ENCODE results near the gene PTPRN2. TPM values are rescaled to one million over a fixed set of nuclear protein-coding genes. Genes with fewer than 3 reads are reported as not detected.
A peak's percentile ranks its signal among the peaks of the same experiment; 100 is the strongest.

PTPRN2 gene
- total and polyA plus RNA-seq, 4 donors: 18.1 to 69.9 (median 50.4) TPM

DNA sequence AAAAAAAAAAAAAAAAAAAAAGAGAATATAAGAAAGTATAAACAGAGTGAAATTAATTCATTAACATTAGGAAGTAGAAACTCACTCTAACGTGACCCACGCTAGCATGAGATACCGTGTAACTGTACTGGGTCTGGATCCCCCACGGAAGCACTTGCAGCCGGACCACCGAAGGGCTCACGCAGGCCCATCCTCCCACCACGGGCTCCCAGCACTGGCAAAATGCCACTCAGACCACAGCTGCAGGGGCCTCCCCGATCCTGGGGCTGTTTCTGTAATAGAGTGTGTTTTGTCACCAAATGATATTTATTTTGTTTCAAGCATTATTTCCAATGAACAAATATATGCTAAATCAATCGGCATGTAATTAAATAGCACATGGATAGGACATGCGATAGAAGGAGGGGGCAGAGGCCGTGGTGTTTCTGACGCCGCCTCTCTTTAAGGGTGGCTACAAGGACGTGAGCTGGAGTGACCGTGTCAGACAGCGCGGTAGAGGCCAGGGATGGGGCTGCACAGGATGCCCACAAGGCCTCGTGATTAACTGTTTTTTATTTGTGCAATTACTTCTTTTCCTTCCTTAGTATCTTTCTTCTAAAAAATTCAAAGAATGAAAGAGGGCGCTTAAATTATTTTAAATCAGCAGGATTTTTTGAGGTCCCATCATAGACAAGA is 568.5 kb downstream of the PTPRN2 start:
- Histone ChIP-seq H3K27me3 (ENCODE audit: control insufficient read depth, insufficient read depth, low read length) (no peaks in the 10 kb centered on the region), H3K36me3 (ENCODE audit: control insufficient read depth, insufficient read depth, low read length) (peaks cover 6% of the 10 kb centered on the region), H3K27ac (ENCODE audit: low read depth, low read length) (no peak overlapping the region), H3K4me1 (ENCODE audit: control insufficient read depth, insufficient read depth, low read length) (peaks cover 50% of the 10 kb centered on the region), H3K9me3 (ENCODE audit: control insufficient read depth, insufficient read depth, low read length) (no peaks in the 10 kb centered on the region), H3K4me3 (ENCODE audit: low read depth, low read length) (no peak overlapping the region)
- DNase-seq (ENCODE audit: low read depth in 4 of 6, low spot score in 6 of 6): peak in 1 of 6 donors; percentile 60
- 64% methylated on average over 9 of the region's 20 CpGs for WGBS (ENCODE audit: insufficient coverage)

DNA sequence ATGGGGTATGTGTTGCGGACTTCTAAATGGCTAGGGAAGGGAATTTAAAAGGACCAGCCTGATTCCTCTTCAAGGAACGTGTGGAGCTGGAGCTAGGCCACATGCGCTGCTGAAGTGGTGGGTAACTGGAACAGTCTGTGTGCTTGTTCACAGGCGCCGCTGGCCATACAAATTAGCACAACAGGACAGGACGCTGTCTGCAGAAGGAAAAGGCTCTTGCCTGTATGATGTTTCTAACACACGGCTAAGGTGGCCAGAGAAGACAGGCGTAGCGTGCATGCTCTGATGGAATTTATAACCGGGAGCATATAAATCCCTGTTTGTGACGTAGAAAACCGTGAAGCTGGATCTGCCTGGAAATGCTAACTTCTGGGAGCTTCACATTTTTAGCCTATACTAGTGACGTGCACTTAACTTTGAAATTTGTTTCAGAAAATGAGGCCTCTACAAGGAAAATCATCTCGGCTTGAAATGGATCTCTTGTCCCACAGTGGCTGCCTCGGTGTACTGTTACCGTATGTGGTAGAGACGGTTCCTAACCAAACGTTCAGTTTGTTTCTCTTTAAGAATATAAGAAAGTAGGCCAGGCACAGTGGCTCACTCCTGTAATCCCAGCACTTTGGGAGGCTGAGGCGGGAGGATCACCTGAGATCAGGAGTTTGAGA is 569.4 kb downstream of the PTPRN2 start:
- Histone ChIP-seq H3K9me3 (ENCODE audit: control insufficient read depth, insufficient read depth, low read length) (no peaks in the 10 kb centered on the region), H3K27ac (ENCODE audit: low read depth, low read length) (peak overlapping the region; percentile 2), H3K4me1 (ENCODE audit: control insufficient read depth, insufficient read depth, low read length) (peaks cover 50% of the 10 kb centered on the region), H3K4me3 (ENCODE audit: low read depth, low read length) (no peak overlapping the region), H3K36me3 (ENCODE audit: control insufficient read depth, insufficient read depth, low read length) (peaks cover 6% of the 10 kb centered on the region), H3K27me3 (ENCODE audit: control insufficient read depth, insufficient read depth, low read length) (no peaks in the 10 kb centered on the region)
- peak in 4 of 6 donors; percentile 49 to 84 (median 66) for DNase-seq (ENCODE audit: low read depth in 4 of 6, low spot score in 6 of 6)
- WGBS (ENCODE audit: insufficient coverage): 53% methylated on average over 18 of the region's 19 CpGs

DNA sequence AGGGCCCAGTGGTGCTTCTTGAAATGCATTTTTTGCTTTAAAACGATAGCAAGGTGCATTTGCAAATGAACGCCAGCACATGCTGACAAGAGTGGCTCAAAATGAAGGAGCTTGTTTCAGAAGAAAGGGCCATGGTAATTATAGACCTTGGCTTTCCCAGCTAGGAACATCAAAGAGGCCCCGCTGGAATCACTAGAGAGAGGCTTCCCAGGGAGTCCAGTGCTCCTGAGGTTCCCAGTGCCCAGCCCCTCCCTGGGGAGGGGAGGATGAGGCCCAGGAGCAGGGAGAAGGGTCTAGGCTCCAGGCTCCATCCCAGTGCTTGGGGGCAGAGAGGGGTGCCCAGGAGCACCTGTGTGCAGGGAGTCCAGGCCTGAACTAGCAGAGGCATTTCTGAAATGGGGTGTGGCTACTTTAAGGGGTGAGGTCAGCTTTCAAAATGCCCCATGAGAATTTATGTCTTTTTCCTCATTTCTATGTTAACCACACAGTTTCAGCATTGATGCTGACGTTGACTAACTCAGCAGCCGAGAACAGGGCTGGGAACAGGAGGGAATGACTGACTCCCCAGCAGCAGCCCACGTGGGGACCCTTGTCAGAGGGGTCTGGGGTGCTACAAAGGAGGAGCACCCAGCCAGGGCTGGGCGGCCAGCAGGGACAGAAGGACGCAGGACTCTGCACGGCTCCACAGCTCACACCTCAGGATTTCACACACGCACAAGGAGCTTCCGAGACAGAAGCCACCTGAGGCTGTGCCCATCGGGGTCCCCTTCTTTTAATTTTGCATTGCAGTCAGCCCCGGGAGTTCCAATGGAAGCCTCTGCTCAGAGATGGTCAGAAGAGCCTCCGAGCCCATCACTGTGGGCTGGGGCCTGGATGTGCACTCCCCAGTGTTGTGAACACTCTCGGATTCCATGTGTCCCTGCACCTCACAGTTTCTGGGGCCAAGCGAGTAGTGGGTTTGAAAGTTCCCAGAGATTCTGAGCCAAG is 570.2 kb downstream of the PTPRN2 start:
- peaks cover 6% of the 10 kb centered on the region for H3K36me3 ChIP-seq (ENCODE audit: control insufficient read depth, insufficient read depth, low read length)
- 35% methylated on average over 14 of the region's 16 CpGs for WGBS (ENCODE audit: insufficient coverage)
- no peak overlapping the region for H3K4me3 ChIP-seq (ENCODE audit: low read depth, low read length)

DNA sequence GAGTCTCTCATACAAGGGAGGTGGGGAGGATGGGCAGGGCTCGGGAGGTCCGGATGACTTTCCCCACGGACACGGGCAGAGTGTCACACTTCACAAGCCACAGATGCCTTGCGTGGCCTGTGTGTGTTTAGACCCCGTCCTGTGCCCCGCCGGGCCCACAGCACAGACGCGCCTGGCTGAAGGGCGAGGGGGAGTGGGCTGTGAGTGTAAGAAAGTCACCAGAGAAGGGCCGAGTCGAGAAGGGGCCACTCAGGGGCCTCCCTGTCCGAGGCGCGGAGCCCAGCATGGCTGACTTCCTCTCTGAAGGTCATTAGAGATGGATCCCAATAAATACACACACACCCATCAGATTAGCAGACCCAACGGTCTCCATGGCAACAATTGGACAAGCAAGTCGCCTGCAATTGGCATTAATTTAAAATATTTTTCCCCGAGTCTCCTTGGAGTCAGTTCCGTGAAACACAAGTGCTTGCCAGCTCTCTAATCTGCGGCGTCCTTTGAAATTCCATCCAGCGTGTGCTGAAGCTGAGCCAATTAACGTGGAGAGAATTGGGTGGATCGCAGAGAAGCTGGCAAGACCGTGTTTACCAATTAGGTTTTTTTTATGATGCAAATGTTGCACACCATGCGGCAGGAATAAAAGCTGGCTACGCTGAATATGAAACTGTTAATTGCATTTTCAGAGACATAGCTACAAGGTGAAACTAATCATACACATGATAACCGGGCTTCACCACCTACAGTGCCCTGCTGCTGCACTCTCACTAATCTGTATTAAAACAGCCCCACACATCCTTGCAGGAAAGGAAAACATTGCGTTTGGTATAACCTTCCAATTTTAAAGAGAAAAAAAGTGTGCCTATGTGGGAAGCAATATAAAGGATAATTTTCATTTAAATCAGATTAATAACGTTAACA is 571.2 kb downstream of the PTPRN2 start:
- Histone ChIP-seq H3K27me3 (ENCODE audit: control insufficient read depth, insufficient read depth, low read length) (no peaks in the 10 kb centered on the region), H3K9me3 (ENCODE audit: control insufficient read depth, insufficient read depth, low read length) (no peaks in the 10 kb centered on the region), H3K4me3 (ENCODE audit: low read depth, low read length) (no peak overlapping the region), H3K36me3 (ENCODE audit: control insufficient read depth, insufficient read depth, low read length) (peaks cover 6% of the 10 kb centered on the region), H3K27ac (ENCODE audit: low read depth, low read length) (peak overlapping the region; percentile 3), H3K4me1 (ENCODE audit: control insufficient read depth, insufficient read depth, low read length) (peaks cover 49% of the 10 kb centered on the region)
- peak; percentile 76 to 98 (median 80) for DNase-seq (ENCODE audit: low read depth in 4 of 6, low spot score in 6 of 6)
- WGBS (ENCODE audit: insufficient coverage): 8% methylated on average over 24 of the region's 31 CpGs

More for the DNA sequence above, 570.2 kb downstream of the PTPRN2 start:
- H3K9me3 ChIP-seq (ENCODE audit: control insufficient read depth, insufficient read depth, low read length): no peaks in the 10 kb centered on the region
- H3K4me1 ChIP-seq (ENCODE audit: control insufficient read depth, insufficient read depth, low read length): peaks cover 50% of the 10 kb centered on the region
- DNase-seq (ENCODE audit: low read depth in 4 of 6, low spot score in 6 of 6): peak in 1 of 6 donors; percentile 75
- peak overlapping the region; percentile 3 for H3K27ac ChIP-seq (ENCODE audit: low read depth, low read length)
- no peaks in the 10 kb centered on the region for H3K27me3 ChIP-seq (ENCODE audit: control insufficient read depth, insufficient read depth, low read length)

DNA sequence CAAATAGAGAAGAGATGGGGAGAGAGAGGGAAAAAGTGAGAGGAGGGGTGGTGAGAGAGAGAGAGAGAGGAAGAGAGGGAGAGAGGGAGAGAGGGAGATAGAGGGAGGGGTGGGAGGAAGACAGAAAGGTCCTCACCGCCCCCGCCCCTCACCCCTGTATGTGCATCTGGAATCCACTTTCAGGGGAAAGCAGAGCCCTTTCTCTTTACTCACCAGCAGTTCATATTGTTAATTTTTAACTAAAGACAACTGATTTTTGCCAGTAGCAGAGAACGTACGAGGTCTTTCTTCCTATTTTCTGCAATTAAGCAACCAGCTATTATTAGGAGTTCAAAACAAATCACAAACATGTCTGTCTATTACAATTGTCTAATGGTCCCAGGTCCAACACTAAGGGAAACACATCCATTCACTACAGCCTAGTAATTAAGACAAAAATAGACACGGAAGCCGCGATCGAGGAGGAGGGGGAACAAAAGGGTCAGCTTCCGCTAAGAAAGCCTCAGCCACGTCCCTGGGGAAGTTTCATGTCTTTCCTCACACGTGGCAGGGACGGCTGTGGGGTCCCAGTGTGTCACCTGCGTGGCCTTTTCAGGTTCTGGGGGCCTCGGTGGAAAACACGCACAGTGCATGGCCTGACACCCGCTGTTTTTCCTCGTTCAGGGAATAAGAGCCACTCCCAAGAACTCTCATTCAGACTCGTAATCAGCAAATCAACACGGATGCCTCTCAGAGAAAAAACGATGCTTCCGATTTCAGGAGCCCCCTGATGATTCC is 572.0 kb downstream of the PTPRN2 start:
- peak in 2 of 6 donors; percentile 55 to 72 for DNase-seq (ENCODE audit: low read depth in 4 of 6, low spot score in 6 of 6)
- no peaks in the 10 kb centered on the region for H3K27me3 ChIP-seq (ENCODE audit: control insufficient read depth, insufficient read depth, low read length)
- H3K4me3 ChIP-seq (ENCODE audit: low read depth, low read length): no peak overlapping the region
- peak overlapping the region; percentile 3 for H3K27ac ChIP-seq (ENCODE audit: low read depth, low read length)
- peaks cover 6% of the 10 kb centered on the region for H3K36me3 ChIP-seq (ENCODE audit: control insufficient read depth, insufficient read depth, low read length)
- WGBS (ENCODE audit: insufficient coverage): 14% methylated on average over 17 of the region's 21 CpGs
- H3K4me1 ChIP-seq (ENCODE audit: control insufficient read depth, insufficient read depth, low read length): peaks cover 48% of the 10 kb centered on the region
- no peaks in the 10 kb centered on the region for H3K9me3 ChIP-seq (ENCODE audit: control insufficient read depth, insufficient read depth, low read length)

DNA sequence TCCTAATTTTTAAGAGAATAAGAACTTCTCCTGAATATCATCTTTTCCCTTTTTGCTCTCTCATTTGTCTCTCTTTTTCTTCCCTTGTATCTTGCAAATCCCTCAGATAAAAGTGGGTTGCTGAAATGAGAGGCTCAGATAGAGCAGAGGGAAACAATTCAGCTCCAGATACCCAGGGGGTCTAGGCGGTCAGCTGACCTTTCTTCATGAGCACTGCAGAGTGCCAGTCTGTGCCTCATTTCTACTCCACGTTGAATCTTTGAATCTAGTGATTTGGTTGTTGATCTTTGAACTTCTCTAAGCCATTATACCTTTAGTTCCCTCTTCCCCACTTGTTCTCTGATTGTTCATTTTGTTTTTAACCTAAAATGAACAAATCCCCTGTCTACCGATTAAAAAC is 572.6 kb downstream of the PTPRN2 start:
- H3K27me3 ChIP-seq (ENCODE audit: control insufficient read depth, insufficient read depth, low read length): peaks cover 2% of the 10 kb centered on the region
- peaks cover 3% of the 10 kb centered on the region for H3K36me3 ChIP-seq (ENCODE audit: control insufficient read depth, insufficient read depth, low read length)
- H3K4me3 ChIP-seq (ENCODE audit: low read depth, low read length): no peak overlapping the region
- H3K4me1 ChIP-seq (ENCODE audit: control insufficient read depth, insufficient read depth, low read length): peaks cover 46% of the 10 kb centered on the region
- H3K27ac ChIP-seq (ENCODE audit: low read depth, low read length): no peak overlapping the region
- H3K9me3 ChIP-seq (ENCODE audit: control insufficient read depth, insufficient read depth, low read length): no peaks in the 10 kb centered on the region
- WGBS (ENCODE audit: insufficient coverage): no CpG with 5 or more reads among the region's 3 CpGs
- no peak for DNase-seq (ENCODE audit: low read depth in 4 of 6, low spot score in 6 of 6)

DNA sequence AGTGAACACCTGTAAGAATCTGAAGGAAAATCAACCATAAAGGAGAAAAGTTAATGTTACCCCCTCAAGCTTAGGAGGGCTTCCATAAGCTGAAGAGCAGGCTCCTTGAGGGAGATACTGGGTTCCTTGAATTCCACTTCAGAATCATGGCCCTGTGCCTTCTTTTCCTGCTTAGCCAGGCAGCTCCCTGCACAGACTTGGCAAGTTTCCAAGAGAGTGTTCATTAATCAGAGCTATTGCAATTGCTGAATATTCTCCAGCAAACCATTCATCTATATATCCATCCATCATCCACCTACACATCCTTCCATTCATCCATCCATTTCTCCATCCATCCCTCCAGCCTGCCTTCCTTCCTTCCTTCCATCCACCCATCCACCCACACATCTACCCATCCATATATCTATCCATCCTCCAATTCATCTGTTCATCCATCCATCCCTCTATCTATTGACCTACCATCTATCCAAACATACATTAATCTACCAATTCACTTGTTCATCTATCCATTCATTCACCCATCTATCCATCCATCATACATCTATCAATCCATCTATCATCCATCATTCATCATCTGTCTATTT is 574.4 kb downstream of the PTPRN2 start:
- DNase-seq (ENCODE audit: low read depth in 4 of 6, low spot score in 6 of 6): no peak
- Histone ChIP-seq H3K36me3 (ENCODE audit: control insufficient read depth, insufficient read depth, low read length) (no peaks in the 10 kb centered on the region), H3K4me1 (ENCODE audit: control insufficient read depth, insufficient read depth, low read length) (peaks cover 39% of the 10 kb centered on the region), H3K27me3 (ENCODE audit: control insufficient read depth, insufficient read depth, low read length) (peaks cover 2% of the 10 kb centered on the region), H3K27ac (ENCODE audit: low read depth, low read length) (no peak overlapping the region), H3K4me3 (ENCODE audit: low read depth, low read length) (no peak overlapping the region), H3K9me3 (ENCODE audit: control insufficient read depth, insufficient read depth, low read length) (no peaks in the 10 kb centered on the region)

DNA sequence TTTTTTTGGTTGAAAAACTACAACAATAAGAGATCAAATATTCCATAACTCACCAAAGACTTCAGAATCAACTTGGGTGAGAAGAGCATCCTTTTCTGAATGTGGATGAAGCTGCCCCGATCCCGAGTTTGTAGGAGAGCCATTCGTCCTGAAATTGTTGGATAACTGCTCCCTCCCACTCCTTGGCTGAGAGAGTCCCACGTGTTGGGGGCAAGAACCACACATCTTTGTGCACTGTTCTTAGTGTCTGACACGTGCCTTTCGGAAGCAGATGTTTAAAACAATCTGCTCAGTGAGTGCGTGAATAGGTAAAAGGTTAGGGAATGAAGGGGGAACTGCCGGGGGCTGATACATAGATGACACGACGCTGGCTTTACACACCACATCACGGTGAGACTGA is 575.7 kb downstream of the PTPRN2 start:
- DNase-seq (ENCODE audit: low read depth in 4 of 6, low spot score in 6 of 6): no peak
- peaks cover 29% of the 10 kb centered on the region for H3K4me1 ChIP-seq (ENCODE audit: control insufficient read depth, insufficient read depth, low read length)
- no peaks in the 10 kb centered on the region for H3K36me3 ChIP-seq (ENCODE audit: control insufficient read depth, insufficient read depth, low read length)
- no peak overlapping the region for H3K27ac ChIP-seq (ENCODE audit: low read depth, low read length)
- WGBS (ENCODE audit: insufficient coverage): 62% methylated on average over 9 of the region's 11 CpGs
- no peaks in the 10 kb centered on the region for H3K9me3 ChIP-seq (ENCODE audit: control insufficient read depth, insufficient read depth, low read length)
- H3K27me3 ChIP-seq (ENCODE audit: control insufficient read depth, insufficient read depth, low read length): peaks cover 2% of the 10 kb centered on the region
- no peak overlapping the region for H3K4me3 ChIP-seq (ENCODE audit: low read depth, low read length)
